TTC549 (cell line): ENCODE results near the gene SLC4A2.
A peak's percentile ranks its signal among the peaks of the same experiment; 100 is the strongest.
"Not testable (repeated sequence)": the region's sequence is repeated elsewhere in the genome, so short reads cannot be mapped to it uniquely, and the experiment has no call there.

Source experiments
- FAIRE-seq: peaks from 2 replicates; lab custom pipeline; 2012; peaks lifted over from hg19 to GRCh38; lab: Jason Lieb, UNC

Gene SLC4A2

DNA sequence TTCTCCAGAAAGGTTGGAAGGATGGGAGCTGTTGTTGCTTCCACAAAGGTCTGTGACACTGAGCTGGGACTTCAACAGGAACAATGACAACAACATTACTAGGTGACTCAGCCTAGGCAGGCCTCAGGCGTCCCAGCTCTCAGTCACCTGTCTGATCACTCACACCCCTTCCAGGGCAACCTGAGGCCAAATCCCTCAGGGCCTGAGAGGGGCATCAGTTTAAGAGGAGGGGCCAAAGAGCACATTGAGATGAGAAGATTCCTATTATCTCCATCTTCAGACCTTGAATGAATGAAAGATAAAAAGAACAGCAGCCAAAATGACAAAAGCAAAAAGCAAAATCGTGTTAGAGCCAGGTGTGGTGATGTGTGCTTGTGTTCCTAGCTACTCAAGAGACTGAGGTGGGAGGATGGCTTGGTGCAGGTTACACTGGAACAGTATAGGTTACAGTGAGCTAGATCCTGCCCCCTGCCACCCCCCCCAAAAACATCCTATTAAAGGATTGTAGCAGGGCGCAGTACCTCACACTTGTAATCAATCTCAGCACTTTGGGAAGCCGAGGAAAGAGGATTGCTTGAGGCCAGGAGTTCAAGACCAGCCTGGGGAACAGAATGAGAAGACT is 34.8 kb upstream of the SLC4A2 start, which contains the start of gene ATG9B:
Gene ATG9B (minus strand): TSS at position 60 of the 622 bp plus-strand sequence. CDS start 71 bp downstream, outside the sequence.
- no peak for FAIRE-seq

DNA sequence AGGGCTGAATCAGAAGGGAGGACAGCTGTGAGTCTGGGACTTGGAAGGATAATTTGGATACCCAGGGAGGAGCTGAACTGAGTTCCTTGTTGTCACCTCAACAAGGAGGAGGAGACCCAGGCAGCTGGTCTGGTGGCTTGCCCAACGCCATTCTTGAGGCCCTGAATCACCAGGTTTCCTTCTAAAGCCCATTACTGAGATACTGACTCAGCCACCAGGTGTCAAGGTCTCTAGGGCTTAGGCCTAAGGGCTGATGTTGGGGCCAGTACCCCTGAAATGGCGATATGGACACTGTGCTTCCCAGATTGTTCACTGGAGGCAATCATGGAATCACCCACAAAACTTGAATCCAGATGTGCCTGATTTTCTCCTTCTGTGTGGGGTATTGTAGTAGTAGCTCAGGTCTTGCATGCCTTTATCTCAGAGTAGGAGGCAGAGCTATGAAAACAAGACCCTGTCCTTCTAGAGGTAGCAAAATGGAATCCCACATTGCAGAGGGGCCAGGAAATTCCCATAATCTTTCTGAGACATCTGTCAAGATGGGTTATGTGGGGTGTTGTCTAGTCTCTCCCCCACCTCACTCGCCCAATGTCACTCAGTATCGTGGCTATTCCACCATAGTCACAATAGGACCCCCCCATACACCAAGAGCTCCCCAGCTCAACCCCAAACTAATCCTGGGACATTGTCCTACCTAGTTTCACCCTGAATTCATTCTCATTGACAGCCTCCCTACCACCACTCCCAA is 33.3 kb upstream of the SLC4A2 start:
- no peak for FAIRE-seq

DNA sequence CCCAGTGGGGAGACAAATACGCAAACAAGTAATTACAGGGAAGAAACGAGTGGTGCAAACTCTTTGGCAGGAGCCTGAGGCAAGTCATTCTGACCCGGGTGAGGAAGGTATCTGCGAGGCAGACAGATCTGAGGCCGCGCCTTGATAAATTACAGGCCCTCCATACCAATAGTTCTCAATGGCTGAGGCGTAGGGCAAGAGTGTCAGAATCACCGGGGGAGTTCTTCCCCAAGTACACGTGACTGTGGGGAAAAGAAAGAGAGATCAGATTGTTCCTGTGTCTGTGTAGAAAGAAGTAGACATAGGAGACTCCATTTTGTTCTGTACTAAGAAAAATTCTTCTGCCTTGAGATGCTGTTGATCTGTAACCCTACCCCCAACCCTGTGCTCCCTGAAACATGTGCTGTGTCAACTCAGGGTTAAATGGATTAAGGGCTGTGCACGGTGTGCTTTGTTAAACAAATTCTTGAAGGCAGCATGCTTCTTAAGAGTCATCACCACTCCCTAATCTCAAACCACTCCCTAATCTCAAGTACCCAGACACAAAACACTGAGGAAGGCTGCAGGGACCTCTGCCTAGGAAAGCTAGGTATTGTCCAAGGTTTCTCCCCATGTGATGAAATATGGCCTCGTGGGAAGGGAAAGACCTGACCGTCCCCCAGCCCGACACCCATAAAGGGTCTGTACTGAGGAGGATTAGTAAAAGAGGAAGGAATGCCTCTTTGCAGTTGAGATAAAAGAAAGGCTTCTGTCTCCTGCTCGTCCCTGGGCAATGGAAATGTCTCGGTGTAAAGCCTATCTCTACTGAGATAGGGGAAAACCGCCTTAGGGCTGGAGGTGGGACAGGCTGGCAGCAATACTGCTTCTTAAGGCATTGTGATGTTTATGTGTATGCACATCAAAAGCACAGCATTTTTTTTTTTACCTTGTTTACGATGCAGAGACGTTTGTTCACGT is 32.3 kb upstream of the SLC4A2 start:
- FAIRE-seq: not testable (repeated sequence)

DNA sequence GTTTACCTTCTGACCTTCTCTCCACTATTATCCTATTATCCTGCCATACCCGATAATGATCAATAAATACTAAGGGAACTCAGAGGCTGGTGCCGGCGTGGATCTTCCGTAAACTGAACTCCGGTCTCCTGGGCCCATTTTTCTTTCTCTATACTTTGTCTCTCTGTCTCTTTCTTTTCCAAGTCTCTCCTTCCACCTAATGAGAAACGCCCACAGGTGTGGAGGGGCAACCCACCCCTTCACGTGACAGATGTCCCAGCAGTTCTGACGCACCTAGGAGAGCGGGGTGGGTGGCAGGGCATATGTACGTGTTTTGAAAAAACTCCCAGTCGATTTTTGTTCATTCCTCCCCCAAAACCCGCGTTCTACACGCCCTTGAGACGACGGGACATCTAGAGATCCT is 31.7 kb upstream of the SLC4A2 start:
- FAIRE-seq: not testable (repeated sequence)

DNA sequence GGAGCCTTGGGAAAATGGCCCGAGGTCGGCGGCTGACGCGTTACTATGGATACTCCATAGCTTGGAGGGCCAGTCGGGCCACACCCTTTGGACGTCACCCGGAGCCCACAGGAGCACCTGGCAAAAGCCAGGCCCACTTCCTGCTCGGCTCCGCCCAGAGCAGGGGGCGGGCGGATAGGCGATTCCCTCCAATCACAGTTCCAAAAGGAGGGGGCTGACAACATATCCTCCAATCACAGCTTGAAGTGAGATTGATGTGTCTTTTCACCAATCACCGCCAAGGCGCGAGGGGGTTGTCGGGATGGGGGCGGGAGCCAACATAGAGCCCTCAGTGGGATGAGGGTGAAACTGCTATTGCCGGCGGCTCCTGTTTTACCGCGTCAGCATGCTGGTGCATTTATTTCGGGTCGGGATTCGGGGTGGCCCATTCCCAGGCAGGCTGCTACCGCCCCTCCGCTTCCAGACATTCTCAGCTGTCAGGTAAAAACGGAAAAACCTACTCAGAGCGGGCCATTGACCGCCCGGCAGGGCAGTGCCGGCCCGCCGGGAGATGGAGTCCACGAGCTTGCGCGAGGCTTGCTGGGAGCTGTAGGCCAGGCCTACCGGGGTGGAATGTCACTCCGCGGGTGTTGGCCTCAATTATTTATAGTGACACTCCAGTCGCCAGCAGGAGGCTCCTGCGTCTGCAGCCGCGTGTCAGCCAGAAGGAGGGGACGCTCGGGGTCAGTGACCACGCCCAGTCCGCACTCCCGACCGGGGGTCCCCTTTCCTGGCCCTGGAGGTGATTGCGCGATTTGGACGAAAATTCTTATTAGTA is 31.1 kb upstream of the SLC4A2 start, which contains the start of gene ABCB8:
Gene ABCB8 (plus strand): TSS at position 320 of the 817 bp plus-strand sequence. CDS start 66 bp downstream, at position 386.
- peak; percentile 88 for FAIRE-seq

DNA sequence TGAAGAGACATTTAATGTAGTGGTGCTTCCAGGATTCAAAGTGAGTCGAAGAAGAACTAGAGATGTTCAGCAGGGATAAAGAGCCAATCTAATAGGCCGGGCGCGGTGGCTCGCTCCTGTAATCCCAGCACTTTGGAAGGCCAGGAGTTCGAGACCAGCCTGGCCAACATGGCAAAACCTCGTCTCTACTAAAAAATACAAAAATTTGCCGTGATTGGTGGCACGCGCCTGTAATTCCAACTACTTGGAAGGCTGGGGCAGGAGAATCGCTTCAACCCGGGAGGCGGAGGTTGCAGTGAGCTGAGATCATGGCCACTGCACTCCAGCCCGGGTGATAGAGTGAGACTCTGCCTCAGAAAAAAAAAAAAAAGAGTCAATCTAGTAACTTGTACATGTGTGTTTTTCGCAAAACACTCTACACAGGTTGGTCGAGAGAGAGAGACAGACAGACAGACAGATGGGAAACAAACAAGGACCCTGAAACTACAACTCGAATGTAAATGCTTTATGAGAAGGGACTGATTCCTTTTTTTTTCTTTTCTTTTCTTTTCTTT is 30.4 kb upstream of the SLC4A2 start:
- FAIRE-seq: no peak

DNA sequence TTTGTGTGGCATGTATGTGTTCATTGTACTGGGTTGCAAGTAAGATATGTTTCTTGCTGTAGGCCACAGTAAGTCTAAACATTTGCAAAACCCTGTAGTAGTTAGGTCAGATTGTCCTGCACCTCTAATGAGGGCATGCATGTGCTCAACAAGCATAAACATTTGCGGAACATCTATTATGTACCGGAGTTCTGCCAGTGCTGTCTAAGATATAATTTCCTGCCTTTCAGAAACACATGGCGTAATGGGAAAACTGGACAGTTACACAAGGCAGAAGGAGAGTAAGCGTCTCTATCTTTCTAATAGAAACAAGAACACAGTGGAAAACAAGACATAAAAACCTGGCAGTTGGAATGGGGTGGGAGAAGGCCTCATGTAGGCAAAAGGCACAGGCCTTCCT is 28.4 kb upstream of the SLC4A2 start:
- no peak for FAIRE-seq

DNA sequence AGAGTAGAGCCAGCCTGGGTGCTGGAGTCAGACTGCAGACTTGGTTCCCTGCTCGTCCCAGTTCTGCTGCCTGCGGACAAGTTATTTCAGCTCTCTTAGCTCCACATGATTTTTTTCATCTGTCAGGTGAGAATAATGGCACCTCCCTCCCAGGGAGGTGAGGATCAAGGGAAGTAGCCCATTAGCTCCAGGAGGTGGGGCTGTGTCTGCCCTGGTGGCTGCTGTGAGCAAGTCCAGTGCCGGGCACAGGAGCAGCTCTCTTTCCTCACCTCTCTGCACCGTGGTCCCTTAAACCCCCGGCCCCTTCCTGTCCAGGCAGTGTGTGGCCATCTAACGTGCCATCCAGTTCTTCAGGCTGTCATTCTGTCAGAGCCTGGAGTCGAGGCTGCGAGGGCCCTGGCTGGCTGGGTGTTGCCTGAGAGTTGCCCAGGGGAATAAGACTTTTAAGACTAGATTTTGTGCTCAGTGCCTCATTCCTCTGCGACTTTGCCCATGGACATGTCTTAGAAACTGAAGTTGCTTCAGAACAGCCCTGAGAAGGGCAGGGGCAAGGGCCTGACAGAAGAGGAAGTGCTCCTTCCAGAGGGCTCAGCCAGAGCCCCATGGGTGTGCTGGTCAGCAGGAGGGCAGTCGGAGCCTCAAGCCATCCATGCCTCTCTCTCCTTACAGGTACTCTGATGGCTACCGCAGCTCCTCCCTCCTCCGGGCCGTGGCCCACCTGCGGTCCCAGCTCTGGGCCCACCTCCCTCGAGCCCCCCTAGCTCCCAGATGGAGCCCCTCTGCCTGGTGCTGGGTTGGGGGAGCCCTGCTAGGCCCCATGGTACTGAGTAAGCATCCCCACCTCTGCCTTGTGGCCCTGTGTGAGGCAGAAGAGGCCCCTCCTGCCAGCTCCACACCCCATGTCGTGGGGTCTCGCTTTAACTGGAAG is 26.2 kb upstream of the SLC4A2 start:
- FAIRE-seq: no peak

DNA sequence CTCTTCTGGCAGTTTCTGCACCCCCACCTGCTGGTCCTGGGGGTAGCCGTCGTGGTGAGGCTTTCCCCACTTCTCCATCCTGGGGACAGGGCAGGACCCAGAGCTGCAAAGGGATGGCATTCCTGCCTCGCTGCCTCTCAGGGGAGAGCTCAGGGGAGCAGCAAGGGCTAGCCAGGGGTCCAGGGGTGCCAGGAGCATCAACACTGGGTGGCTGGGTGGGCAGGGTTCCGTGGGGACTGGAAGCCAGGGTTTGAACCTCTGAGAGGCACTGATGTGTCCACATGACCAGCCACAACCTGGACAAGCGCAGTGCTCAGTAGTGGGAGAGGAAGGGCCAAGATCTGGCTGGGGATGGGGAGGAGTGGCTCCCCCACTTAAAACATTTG is 25.5 kb upstream of the SLC4A2 start:
- no peak for FAIRE-seq

DNA sequence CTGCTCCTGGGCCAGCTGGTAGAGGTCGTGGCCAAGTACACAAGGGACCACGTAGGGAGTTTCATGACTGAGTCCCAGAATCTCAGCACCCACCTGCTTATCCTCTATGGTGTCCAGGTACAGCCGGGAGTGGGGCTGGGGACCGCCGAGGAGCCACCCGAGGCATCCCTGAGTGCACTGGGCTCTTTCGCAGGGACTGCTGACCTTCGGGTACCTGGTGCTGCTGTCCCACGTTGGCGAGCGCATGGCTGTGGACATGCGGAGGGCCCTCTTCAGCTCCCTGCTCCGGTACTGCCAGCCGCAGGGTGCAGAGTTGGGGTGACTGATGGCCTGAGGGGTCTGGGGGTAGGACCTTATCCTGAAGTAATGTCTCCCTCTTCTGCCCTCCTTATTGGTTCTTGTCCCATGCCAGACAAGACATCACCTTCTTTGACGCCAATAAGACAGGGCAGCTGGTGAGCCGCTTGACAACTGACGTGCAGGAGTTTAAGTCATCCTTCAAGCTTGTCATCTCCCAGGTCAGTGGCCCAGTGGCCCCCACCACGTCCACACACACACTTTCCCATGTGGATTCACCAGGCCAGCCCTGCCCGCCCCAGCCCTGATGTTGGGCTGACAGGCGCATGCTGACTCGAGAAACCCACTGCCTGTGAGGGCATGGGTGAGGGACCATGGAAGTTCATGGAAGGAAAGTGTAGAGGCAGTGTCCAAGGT is 24.9 kb upstream of the SLC4A2 start:
- FAIRE-seq: no peak

DNA sequence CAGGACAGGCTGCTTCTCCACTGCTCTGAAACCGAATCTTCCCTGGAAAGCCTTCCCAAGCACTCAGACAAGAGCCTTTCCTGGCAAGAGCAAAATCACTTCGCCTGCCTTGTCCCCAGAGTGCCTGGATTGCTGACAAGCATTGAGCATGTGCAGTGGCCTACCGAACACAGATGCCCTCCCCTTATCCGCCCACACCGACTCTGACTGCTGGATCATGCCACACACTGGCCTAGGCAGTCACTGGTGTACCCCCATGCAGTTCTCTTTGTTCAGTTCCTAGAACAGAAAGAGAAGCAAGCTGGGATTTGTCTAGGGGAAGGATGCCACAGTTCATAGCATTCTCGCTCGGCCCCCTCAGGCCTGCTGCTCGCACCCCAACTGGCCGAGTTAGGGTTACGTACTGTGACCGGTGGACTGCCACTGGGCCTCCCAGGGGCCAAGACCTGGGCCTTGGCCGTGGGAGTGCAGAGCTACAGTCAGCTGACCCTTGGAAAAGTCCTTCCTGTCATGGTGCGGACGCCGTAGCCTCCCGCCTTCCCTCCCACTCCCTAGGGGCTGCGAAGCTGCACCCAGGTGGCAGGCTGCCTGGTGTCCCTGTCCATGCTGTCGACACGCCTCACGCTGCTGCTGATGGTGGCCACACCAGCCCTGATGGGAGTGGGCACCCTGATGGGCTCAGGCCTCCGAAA is 24.2 kb upstream of the SLC4A2 start:
- FAIRE-seq: no peak

DNA sequence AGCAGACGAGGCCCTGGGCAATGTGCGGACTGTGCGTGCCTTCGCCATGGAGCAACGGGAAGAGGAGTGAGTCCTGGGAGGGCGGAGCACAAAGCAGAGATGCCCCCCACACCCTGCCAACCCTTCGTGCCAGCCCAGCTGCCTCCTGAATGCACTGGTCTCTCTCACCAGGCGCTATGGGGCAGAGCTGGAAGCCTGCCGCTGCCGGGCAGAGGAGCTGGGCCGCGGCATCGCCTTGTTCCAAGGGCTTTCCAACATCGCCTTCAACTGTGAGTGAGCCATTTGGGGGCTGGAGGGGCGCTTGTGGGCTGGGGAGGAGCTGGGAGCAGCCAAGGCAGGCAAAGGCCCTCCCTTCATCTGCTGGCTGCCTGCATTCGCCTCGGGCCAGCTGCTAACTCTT is 23.5 kb upstream of the SLC4A2 start:
- FAIRE-seq: no peak

DNA sequence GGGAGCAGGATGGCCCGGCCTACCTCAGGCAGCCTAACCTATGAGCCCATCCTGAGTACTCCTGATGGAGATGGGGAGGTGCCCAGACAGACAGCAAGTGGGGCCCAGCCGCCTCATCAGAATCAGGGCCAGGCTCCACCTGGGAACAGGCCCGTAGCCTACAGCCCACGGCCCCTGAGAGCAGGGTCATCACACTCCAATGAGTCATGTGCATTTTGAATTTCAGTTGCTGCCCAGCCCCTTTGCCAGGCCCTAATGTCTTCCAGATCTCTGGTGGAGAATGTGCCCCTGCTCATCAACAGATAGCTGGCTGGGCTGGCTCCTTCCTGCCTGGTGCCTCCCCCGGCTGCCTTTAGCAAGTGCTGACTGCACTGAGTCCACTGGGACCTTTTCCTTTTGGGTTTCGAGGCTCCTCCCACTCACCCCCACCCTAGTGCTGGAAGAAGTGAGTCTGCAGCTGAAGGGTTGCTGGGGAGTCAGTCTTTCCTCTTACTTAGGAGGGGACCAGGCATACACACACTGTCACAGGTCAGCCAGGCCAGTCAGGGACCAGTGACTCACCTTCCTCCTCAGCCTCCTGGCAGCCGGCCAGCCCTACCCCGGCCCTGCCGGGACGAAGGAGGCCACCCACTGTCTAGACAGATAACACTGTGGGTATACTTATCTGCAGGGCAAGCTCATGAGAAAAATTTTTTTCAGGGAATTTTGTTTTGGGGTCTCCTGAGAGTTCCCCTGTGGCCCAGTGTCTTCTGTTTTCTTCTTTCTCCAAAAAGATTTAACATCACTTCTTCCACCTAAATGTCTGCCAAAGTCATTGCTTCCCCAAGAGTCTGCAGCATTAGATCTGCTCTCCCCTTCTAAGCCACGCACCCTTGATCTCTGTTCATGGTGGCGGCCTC is 20.2 kb upstream of the SLC4A2 start:
- no peak for FAIRE-seq

DNA sequence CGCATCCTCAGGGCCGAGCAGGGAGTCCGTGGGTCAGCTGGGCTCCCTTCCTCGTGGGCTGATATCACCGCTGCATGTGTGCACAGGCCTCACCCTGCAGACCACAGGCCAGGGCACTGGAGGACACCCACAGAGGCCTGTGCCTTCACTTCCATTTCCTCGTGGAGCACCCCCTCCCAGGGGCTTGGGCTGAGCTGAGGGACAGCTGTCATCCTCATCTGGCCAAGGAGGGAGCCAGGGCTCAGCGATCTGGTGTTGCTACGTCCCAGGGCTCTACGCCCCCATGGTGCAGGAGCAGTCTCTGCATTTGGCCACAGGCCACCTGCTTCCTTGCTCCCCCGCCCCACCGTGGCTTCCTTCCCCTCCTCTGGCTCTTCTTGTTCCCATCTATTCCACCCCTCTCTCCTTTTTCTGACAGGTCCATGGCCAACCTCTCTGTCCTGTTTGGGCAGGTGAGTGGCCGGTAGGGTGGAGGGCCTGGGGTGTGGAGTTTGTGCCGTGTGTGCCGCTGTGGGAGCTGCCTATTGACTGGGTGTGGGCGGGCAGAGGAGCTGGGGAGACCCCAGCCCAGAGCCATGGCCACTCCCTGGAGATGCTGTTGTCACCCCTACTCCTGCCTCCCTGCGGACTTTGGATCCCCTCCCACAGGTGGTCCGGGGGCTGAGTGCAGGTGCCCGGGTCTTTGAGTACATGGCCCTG is 19.4 kb upstream of the SLC4A2 start:
- FAIRE-seq: no peak

DNA sequence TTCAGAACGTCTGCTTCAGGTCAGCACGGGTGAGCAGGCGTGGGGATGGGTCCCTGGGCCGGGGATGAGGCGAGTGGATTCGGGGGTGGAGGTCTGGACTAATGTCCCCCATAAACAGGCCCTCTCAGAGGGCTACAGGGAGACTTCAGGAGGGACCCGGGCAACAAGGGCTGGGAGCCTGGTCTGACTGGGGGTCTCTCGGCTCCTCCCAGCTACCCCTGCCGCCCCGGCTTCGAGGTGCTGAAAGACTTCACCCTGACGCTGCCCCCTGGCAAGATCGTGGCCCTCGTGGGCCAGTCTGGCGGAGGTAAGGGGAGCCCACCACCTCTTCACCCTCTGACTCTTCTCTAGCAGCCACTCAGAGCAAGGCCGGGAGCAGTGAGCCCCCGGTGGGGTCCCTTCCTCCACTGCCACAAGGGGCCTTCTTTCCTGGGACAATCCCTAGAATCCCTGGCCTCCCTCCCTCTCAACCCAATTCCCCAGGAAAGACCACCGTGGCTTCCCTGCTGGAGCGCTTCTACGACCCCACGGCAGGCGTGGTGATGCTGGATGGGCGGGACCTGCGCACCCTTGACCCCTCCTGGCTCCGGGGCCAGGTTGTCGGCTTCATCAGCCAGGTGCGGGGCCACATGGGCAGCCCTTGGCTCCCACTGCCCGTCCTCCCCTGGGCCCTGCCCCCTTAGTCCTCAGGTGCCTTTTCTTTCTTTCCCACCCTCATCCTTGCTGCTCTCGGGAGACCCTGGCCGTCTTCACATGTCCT is 18.6 kb upstream of the SLC4A2 start:
- no peak for FAIRE-seq

DNA sequence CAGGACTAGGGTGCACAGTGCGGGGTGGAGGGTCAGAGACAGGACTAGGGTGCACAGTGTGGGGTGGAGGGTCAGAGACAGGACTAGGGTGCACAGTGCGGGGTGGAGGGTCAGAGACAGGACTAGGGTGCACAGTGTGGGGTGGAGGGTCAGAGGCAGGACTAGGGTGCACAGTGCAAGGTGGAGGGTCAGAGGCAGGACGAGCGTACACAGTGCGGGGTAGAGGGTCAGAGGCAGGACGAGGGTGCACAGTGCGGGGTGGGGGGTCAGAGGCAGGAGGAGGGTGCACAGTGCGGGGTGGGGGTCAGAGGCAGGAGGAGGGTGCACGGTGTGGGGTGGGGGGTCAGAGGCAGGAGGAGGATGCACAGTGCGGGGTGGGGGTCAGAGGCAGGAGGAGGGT is 15.9 kb upstream of the SLC4A2 start:
- FAIRE-seq: not testable (repeated sequence)

DNA sequence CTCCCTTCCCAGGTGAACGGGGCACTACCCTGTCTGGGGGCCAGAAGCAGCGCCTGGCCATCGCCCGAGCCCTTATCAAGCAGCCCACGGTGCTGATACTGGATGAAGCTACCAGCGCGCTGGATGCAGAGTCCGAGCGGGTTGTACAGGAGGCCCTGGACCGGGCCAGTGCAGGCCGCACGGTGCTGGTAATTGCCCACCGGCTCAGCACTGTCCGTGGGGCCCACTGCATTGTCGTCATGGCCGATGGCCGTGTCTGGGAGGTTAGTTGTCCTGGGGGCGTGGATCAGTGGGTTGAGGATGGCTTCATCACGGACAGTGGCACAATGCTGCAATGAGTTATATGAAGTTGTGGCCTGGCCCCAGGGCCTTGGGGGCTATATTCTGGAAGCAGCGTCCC is 15.4 kb upstream of the SLC4A2 start:
- FAIRE-seq: no peak
